ENCODE results near the gene RARA. TPM values are rescaled to one million over a fixed set of nuclear protein-coding genes. Genes with fewer than 3 reads are reported as not detected.

The RARA gene
- polyA plus RNA-seq, 1 experiment: 6.5 TPM

GRCh38 chr17:40283662-40284061 is 25.3 kb upstream of the RARA start:
- H3K36me3 ChIP-seq (ENCODE audit: control insufficient read depth, insufficient read depth, low read length): peaks cover 9% of the 10 kb centered on the region
- POLR2A ChIA-PET: interaction anchor here (0.5 to 0.9 kb wide), 2 partner anchors 41 to 1283 kb away, joined by 3 to 5 read pairs; no protein-coding TSS in a partner anchor
- DNase-seq (ENCODE audit: low read depth): peak; percentile 96
- peak overlapping the region; percentile 24 for H3K4me3 ChIP-seq (ENCODE audit: low read depth, low read length)
- TF ChIP-seq, protein P1, sequence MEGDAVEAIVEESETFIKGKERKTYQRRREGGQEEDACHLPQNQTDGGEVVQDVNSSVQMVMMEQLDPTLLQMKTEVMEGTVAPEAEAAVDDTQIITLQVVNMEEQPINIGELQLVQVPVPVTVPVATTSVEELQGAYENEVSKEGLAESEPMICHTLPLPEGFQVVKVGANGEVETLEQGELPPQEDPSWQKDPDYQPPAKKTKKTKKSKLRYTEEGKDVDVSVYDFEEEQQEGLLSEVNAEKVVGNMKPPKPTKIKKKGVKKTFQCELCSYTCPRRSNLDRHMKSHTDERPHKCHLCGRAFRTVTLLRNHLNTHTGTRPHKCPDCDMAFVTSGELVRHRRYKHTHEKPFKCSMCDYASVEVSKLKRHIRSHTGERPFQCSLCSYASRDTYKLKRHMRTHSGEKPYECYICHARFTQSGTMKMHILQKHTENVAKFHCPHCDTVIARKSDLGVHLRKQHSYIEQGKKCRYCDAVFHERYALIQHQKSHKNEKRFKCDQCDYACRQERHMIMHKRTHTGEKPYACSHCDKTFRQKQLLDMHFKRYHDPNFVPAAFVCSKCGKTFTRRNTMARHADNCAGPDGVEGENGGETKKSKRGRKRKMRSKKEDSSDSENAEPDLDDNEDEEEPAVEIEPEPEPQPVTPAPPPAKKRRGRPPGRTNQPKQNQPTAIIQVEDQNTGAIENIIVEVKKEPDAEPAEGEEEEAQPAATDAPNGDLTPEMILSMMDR (IDR thresholded peaks at IDR 0.05; ENCODE audit: insufficient read depth, low read depth, low read length): no peak
- H3K27me3 ChIP-seq (ENCODE audit: control insufficient read depth, insufficient read depth, low read length): no peaks in the 10 kb centered on the region
- CTCF ChIA-PET: interaction anchor here (0.9 to 2.7 kb wide), 11 partner anchors 9 to 92 kb away, joined by 3 to 16 read pairs (median 4); partner anchors contain the start of gene WIPF2

DNA sequence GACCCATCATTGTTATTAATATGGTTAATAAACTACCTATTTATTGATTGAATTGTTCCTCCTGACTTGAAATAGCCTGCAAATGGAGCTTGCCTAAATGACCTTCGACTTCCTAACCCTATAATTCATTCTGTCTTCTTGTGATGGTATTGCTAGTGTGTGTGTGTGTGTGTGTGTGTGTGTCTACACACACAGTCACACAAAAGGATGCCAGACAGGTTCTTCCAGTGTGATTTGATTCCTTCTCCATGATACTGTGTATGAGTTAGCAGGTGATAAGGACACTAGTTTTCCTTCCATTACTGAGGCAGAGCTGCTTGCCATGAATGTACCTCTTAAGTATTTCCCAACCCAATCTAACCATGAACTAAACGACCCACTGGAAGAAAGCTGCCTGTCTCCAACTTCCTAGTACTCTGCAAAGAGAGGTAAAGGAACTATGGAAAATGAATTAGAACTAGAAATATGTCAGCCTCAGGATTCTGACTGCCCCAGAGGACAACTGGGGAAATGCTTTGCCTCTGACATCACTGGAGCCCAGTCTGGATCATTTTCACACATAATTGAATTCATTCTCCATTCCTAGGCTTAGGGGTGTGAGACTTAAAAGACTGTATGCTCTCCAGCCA is 24.8 kb upstream of the RARA start:
- peak overlapping the region; percentile 24 for H3K4me3 ChIP-seq (ENCODE audit: low read depth, low read length)
- peak; percentile 70 for DNase-seq (ENCODE audit: low read depth)
- TF ChIP-seq, protein P1 (IDR thresholded peaks at IDR 0.05; ENCODE audit: insufficient read depth, low read depth, low read length): peak; percentile 45; the same call in 1 of the 2 replicates
- no peaks in the 10 kb centered on the region for H3K27me3 ChIP-seq (ENCODE audit: control insufficient read depth, insufficient read depth, low read length)
- ChIA-PET CTCF (interaction anchor here (0.6 to 2.7 kb wide), 17 partner anchors 9 to 499 kb away, joined by 3 to 16 read pairs (median 4); partner anchors contain the start of genes CSF3 and WIPF2), POLR2A (interaction anchor here (0.5 to 0.9 kb wide), 2 partner anchors 41 to 1283 kb away, joined by 3 to 5 read pairs; no protein-coding TSS in a partner anchor)
- peaks cover 4% of the 10 kb centered on the region; the same call in 1 of the 2 replicates for H3K36me3 ChIP-seq (ENCODE audit: control insufficient read depth, insufficient read depth, low read length)

DNA sequence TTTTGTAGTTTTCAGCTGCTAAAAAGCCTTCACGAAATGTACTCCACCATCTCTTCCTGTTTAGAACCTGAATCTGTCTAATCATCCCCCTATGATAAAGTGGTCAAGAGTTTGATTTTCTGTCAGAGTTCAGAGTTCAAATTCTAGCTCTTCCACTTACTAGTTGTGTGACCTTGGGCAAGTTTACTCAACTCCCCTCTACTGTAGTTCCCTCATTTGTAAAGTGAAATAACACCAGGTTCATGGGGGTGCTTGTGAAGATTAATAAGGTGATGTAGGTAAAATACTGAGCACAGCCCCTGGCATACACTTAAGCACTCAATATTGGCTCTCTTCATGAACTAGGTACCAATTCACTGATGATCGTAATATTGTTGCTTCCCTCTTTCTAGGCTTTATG is 22.5 kb upstream of the RARA start:
- DNase-seq (ENCODE audit: low read depth): no peak
- H3K27me3 ChIP-seq (ENCODE audit: control insufficient read depth, insufficient read depth, low read length): no peaks in the 10 kb centered on the region
- TF ChIP-seq, protein P1 (IDR thresholded peaks at IDR 0.05; ENCODE audit: insufficient read depth, low read depth, low read length): no peak
- no peak overlapping the region for H3K4me3 ChIP-seq (ENCODE audit: low read depth, low read length)
- CTCF ChIA-PET: interaction anchor here (0.6 to 1.2 kb wide), 3 partner anchors 68 to 247 kb away, joined by 3 to 5 read pairs (median 4); no protein-coding TSS in a partner anchor
- POLR2A ChIA-PET: no interaction called here
- no peaks in the 10 kb centered on the region; the same call in 1 of the 2 replicates for H3K36me3 ChIP-seq (ENCODE audit: control insufficient read depth, insufficient read depth, low read length)

DNA sequence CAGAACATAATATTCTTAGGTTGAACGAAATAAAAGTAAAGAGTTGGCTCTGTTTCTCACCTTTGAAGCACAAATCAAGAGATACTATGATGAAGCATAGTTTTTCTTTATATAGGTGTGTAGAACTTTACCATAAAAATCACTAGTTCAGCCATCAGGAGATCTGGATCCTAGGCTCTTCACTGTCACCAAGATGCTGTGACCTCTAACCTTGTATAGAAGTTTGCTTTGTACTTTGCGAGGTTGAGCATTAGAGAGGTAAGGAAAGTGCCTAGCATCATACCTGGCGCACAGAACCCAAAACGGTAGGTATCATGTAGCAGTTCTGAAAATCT is 21.9 kb upstream of the RARA start:
- no peaks in the 10 kb centered on the region for H3K27me3 ChIP-seq (ENCODE audit: control insufficient read depth, insufficient read depth, low read length)
- DNase-seq (ENCODE audit: low read depth): no peak
- H3K4me3 ChIP-seq (ENCODE audit: low read depth, low read length): no peak overlapping the region
- no peaks in the 10 kb centered on the region for H3K36me3 ChIP-seq (ENCODE audit: control insufficient read depth, insufficient read depth, low read length)
- ChIA-PET CTCF (interaction anchor here (0.9 kb wide), 1 partner anchor 68 kb away, joined by 4 read pairs; no protein-coding TSS in a partner anchor), POLR2A (no interaction called here)
- TF ChIP-seq, protein P1 (IDR thresholded peaks at IDR 0.05; ENCODE audit: insufficient read depth, low read depth, low read length): no peak

DNA sequence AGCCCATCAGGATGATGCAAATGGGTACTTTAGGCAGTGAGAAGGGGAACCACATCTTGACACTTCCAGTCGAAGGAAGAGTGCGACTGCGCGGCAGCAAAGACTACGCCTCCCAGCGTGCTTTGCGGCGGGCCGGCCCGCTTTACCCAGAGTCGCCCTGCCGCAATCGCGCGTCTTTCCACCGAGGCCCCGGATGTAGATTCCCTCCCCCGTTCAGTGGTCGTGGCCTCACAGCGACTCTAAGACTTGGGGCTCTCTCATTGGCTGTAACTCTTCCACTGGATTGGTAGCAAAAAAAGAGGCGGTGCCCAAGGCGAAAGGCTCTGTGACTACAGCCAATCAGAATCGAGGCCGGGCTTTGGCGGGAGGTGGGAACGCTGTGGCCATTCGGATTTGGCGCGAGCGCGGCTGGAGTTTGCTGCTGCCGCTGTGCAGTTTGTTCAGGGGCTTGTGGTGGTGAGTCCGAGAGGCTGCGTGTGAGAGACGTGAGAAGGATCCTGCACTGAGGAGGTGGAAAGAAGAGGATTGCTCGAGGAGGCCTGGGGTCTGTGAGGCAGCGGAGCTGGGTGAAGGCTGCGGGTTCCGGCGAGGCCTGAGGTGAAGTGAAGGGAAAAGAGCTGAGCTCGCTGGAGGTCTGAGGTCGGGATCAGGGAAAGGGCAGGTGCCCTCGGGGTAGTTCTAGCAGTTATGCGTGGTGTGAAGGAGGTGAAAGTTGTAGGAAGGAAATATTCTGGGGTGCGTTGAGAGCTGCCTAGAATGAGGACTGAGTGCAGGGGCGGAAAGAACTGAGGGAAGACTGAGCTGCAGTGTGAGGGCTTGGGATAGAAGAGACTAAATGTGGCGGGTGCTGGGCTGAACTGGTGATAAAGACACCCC is 21.2 kb upstream of the RARA start, which contains the start of gene CDC6:
CDC6 (plus strand) TSS at position 386 of the 876 bp plus-strand sequence. CDS start 1,542 bp downstream, outside the sequence.
- CTCF ChIA-PET: interaction anchor here (0.6 to 1.5 kb wide), 4 partner anchors 15 to 91 kb away, joined by 4 to 5 read pairs (median 5); no protein-coding TSS in a partner anchor

More for the DNA sequence above, 21.2 kb upstream of the RARA start, which contains the start of gene CDC6:
- Histone ChIP-seq H3K27me3 (ENCODE audit: control insufficient read depth, insufficient read depth, low read length) (no peaks in the 10 kb centered on the region), H3K4me3 (ENCODE audit: low read depth, low read length) (peak within 1 kb of the TSS; percentile 59), H3K36me3 (ENCODE audit: control insufficient read depth, insufficient read depth, low read length) (no peaks in the 10 kb centered on the region)
- TF ChIP-seq, protein P1 (IDR thresholded peaks at IDR 0.05; ENCODE audit: insufficient read depth, low read depth, low read length): no peak
- DNase-seq (ENCODE audit: low read depth): peak; percentile 96
- POLR2A ChIA-PET: no interaction called here
